Sigmoid colon (tissue), 7 donors: Measurements from ENCODE around the gene HK1. TPM values are rescaled to one million over a fixed set of nuclear protein-coding genes. Genes with fewer than 3 reads are reported as not detected.

Source experiments
- DNase-seq: peaks from one replicate; pipeline ENCODE4 v3.0.0-alpha.2; 2019
- H3K27ac ChIP-seq, 4 donors: fragments of 200-600 bp; sonication (generic); one replicate each; pipeline ENCODE4 v1.5.1; 2016 to 2019; ENCODE audit warnings: mild to moderate bottlenecking in 1 of 4
- H3K27me3 ChIP-seq, 3 donors: fragments of 200-600 bp; sonication (generic); one replicate each; pipeline ENCODE4 v1.5.1; 2019; ENCODE audit warnings: mild to moderate bottlenecking in 1 of 3
- H3K36me3 ChIP-seq, 4 donors: fragments of 200-600 bp; sonication (generic); one replicate each; pipeline ENCODE4 v1.5.1; 2016 to 2019
- H3K4me1 ChIP-seq, 4 donors: fragments of 200-600 bp; sonication (generic); one replicate each; pipeline ENCODE4 v1.5.1; 2017 to 2019
- H3K4me3 ChIP-seq, 4 donors: fragments of 200-600 bp; sonication (generic); one replicate each; pipeline ENCODE4 v1.5.1; 2017 to 2019; ENCODE audit warnings: mild to moderate bottlenecking in 2 of 4, moderate library complexity in 1 of 4
- H3K9me3 ChIP-seq, 4 donors: fragments of 200-600 bp in 3 of 4; sonication (generic) in 3 of 4; one replicate each; pipeline versions ENCODE4 v1.5.1 to v1.6.1; 2013 to 2019
- CTCF ChIP-seq, 4 experiments: fragments of 450-650 bp in 3 of 4; fragments of 200-600 bp in 1 of 4; IDR thresholded peaks; one replicate each; pipeline ENCODE4 v1.5.1; 2016 to 2019; ENCODE audit warnings: antibody characterized with exemption in 4 of 4, mild to moderate bottlenecking in 3 of 4, moderate library complexity in 2 of 4
- EP300 ChIP-seq, 4 donors: sonication (generic); formaldehyde crosslinking; IDR thresholded peaks; one replicate each; pipeline ENCODE4 v1.6.1; 2017; ENCODE audit warnings: antibody characterized with exemption in 4 of 4
- POLR2A ChIP-seq, 2 donors: fragments of 450-650 bp; IDR thresholded peaks; one replicate each; pipeline ENCODE4 v1.6.1; 2016; ENCODE audit warnings: antibody characterized with exemption in 2 of 2, mild to moderate bottlenecking in 2 of 2, moderate library complexity in 2 of 2
- POLR2AphosphoS5 ChIP-seq, 4 donors: sonication (generic); formaldehyde crosslinking; IDR thresholded peaks; one replicate each; pipeline ENCODE4 v1.6.1; 2017; ENCODE audit warnings: antibody characterized with exemption in 4 of 4
- WGBS, 2 donors: extraction: QIAGEN DNeasy Blood & Tissue Kit; methylation state at CpG; one replicate each; pipeline ENCODE4 v1.1.7; 2013; 5-methylcytosine and 5-hydroxymethylcytosine counted together
- intact Hi-C: fragments of 100-400 bp; cut with DNase I; formaldehyde crosslinking; loops from one replicate; pipeline ENCODE4 v1.15.1; 2023
- polyA plus RNA-seq, 3 donors: library from polyadenylated mRNA; stranded (reverse); fragments of 200-250 nt; gene quantifications; one replicate each; pipeline ENCODE4 v1.2.3, GENCODE V29; 2013
- total RNA-seq, 4 donors: library from RNA; depleted of rRNA; stranded (reverse); fragments of >200 nt; gene quantifications; one replicate each; pipeline ENCODE4 v1.1.0, GENCODE V29; 2016
- donor health status: healthy with polysubstance abuse.
- donor health status: Bipolar disorder and iron deficiency.
- donor health status: healthy.

The HK1 gene
- total and polyA plus RNA-seq, 7 donors: 23.4 to 74.9 (median 65.8) TPM

DNA sequence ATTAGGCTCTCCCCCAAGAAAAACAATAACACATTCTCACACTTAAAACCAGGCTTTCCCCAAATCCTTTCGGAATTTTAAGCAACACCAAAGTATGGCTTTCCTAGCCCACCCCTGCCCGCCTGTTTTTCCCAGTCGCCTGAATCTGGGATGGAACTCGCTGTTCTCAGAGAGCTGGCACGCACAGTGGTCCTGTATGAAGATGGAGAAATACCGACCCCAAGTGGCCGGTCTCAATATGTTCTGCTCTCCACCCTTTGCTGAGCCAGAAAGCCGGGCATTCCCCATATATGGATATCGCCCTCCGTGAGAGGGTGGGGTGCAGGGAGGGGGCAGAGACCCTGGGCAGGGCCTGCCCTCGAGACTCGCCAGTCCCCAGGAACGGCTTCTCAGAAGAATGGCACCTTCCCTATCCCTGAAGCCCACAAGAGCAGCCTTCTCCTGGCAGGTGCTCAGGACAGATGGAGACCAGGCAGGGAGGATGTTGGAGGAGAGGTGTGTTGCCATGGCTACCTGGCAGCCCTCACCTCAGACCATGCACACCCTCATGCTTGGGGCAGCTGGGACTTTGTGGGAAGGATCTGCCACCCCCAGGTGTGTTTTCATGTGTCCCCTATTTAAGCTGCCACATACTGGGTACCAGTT is 135.0 kb downstream of the HK1 start:
- WGBS, 2 donors: 16 to 57% methylated on average over 13 of the region's 13 CpGs

DNA sequence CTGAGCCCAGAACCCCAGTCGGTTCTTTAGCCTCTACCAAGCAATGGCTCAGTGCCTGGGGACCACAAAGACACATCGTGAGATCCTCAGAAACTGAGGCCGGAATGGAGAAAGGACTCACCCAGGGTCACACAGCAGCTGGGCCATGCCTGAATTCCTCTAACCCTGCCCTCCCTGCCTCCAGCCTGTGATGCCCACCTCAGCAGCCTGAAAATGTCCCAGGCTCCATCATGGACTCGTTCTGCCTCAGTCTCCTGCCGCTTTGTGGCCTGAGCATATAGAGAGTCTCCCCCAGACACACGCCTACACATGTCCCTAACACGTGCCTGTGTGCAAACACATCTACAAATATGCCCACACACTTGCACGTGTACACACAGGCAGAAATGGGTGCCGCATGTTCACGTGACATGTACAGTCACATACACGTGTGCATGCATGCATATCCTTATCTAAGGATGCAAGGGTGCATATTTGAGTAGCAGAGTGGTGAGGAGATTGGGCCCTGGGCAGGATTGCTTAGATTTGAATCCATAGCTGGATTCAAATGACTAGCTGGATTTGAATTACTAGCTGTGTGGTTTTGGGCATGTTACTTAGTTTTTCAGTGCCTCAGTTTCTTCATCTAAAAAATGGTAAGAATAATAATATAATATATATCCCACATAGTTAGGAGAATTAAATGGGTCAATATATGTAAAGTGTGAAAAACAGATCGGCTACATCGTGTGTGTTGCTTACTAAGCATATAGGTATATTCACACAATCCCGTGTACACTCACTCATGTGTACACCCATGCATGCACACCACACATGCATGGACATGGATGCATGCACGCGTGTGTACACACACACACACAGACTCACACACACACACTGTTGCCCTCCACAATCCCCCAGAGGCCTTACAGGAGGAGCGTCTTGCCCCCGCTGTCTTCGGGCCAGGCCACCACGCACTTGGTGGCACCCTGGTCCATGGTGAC is 136.0 kb downstream of the HK1 start:
- Histone ChIP-seq H3K27ac (peak overlapping the region; percentile 88 to 97 (median 94)), H3K9me3 (no peaks in the 10 kb centered on the region), H3K27me3 (no peaks in the 10 kb centered on the region), H3K4me1 (peaks cover 0 to 64% (median 53%) of the 10 kb centered on the region in 4 donors), H3K4me3 (peak overlapping the region; percentile 53 to 62 (median 59)), H3K36me3 (no peaks in the 10 kb centered on the region)
- 93 to 94% methylated on average over 20 of the region's 20 CpGs for WGBS, 2 donors
- intact Hi-C loops: no loop called here
- TF ChIP-seq POLR2AphosphoS5 (IDR thresholded peaks at IDR 0.05) (peak in 3 of 4 donors; percentile 16 to 46 (median 22)), CTCF (IDR thresholded peaks at IDR 0.05) (no peak)
- DNase-seq: no peak

More for the DNA sequence above, 135.0 kb downstream of the HK1 start:
- no peaks in the 10 kb centered on the region for H3K27me3 ChIP-seq
- DNase-seq: peak; percentile 94
- no peaks in the 10 kb centered on the region for H3K36me3 ChIP-seq
- no peaks in the 10 kb centered on the region for H3K9me3 ChIP-seq
- peak in 3 of 4 donors; percentile 24 to 62 (median 55) for TF ChIP-seq POLR2AphosphoS5 (IDR thresholded peaks at IDR 0.05)
- peak in 1 of 4 donors; percentile 46 for TF ChIP-seq EP300 (IDR thresholded peaks at IDR 0.05)
- TF ChIP-seq POLR2A (IDR thresholded peaks at IDR 0.05): no peak
- peak in 3 of 4 experiments; percentile 57 to 77 (median 68) for TF ChIP-seq CTCF (IDR thresholded peaks at IDR 0.05)
- H3K4me3 ChIP-seq: peak overlapping the region; percentile 53 to 62 (median 59)
- intact Hi-C loops: no loop called here
- peaks cover 0 to 60% (median 50%) of the 10 kb centered on the region in 4 donors for H3K4me1 ChIP-seq
- peak overlapping the region; percentile 88 to 97 (median 94) for H3K27ac ChIP-seq

GRCh38 chr10:69415049-69415448 is 136.8 kb downstream of the HK1 start:
- Histone ChIP-seq H3K4me3 (peak overlapping the region; percentile 53 to 62 (median 59)), H3K4me1 (peaks cover 0 to 64% (median 58%) of the 10 kb centered on the region in 4 donors), H3K27ac (peak overlapping the region; percentile 88 to 97 (median 94)), H3K9me3 (no peaks in the 10 kb centered on the region), H3K36me3 (no peaks in the 10 kb centered on the region), H3K27me3 (no peaks in the 10 kb centered on the region)
- DNase-seq: no peak
- 89% methylated on average over 13 of the region's 13 CpGs for WGBS, 2 donors
- intact Hi-C loops: no loop called here
- TF ChIP-seq CTCF (IDR thresholded peaks at IDR 0.05) (no peak), POLR2AphosphoS5 (IDR thresholded peaks at IDR 0.05) (peak in 2 of 4 donors; percentile 42 to 66), POLR2A (IDR thresholded peaks at IDR 0.05) (peak in 1 of 2 donors; percentile 12), EP300 (IDR thresholded peaks at IDR 0.05) (no peak)

- no peaks in the 10 kb centered on the region for H3K27me3 ChIP-seq
- H3K36me3 ChIP-seq: no peaks in the 10 kb centered on the region
- intact Hi-C loops: loop anchor here (2.0 kb wide), 1 partner anchor 69 kb away; no protein-coding TSS in a partner anchor
- DNase-seq: no peak
- peak overlapping the region; percentile 53 to 62 (median 59) for H3K4me3 ChIP-seq
- no peaks in the 10 kb centered on the region for H3K9me3 ChIP-seq
- TF ChIP-seq EP300 (IDR thresholded peaks at IDR 0.05) (no peak), POLR2AphosphoS5 (IDR thresholded peaks at IDR 0.05) (peak in 3 of 4 donors; percentile 6 to 33 (median 8)), CTCF (IDR thresholded peaks at IDR 0.05) (no peak)
- H3K27ac ChIP-seq: peak overlapping the region; percentile 88 to 97 (median 94)
- 94 to 98% methylated on average over 10 of the region's 10 CpGs for WGBS, 2 donors
- peaks cover 0 to 64% (median 57%) of the 10 kb centered on the region in 4 donors for H3K4me1 ChIP-seq
Observed at GRCh38 chr10:69415951-69416350, 137.7 kb downstream of the HK1 start.
